HCT116 (cell line): ENCODE data around the gene ADORA2B. TPM values are rescaled to one million over a fixed set of nuclear protein-coding genes. Genes with fewer than 3 reads are reported as not detected.

Source experiments
- ATAC-seq: fragments of 200-7000 bp; cut with Tn5 transposase; 2 replicates; pipeline ENCODE4 v1.9.1; 2020; ENCODE audit warnings: mild to moderate bottlenecking, moderate library complexity
- BruUV-seq: library from RNA; stranded (reverse); fragments of 400-500 nt; replicated peaks from 2 replicates; lab custom pipeline; 2021; lab: Mats Ljungman, UMichigan
- CTCF ChIA-PET: fragments of 300-600 bp; sonication (Branson Sonifier 250); formaldehyde crosslinking; loops from one replicate; lab custom pipeline; 2021; ENCODE audit warnings: antibody characterized with exemption; lab: Charles Lee
- POLR2A ChIA-PET: fragments of 300-600, 350-600 bp; sonication (Branson Sonifier 250); formaldehyde crosslinking; loops from one replicate; lab custom pipeline; 2021; ENCODE audit warnings: antibody characterized with exemption; lab: Charles Lee
- RAD21 ChIA-PET, 2 experiments: fragments of 300-600 bp; sonication (Branson Sonifier 250); formaldehyde crosslinking; loops; one replicate each; lab custom pipeline; 2023; ENCODE audit warnings: low total read pairs in 2 of 2; ENCODE audit not compliant: uncharacterized antibody in 2 of 2, unreplicated experiment in 2 of 2, low non-redundant PET in 1 of 2; lab: Charles Lee
- DNase-seq: peaks from one replicate; pipeline ENCODE4 v3.0.0-alpha.2; 2010; ENCODE audit warnings: low read depth, low spot score
- H2AFZ ChIP-seq: fragments of 200-600 bp; shearing (Covaris generic), sonication (generic); 2 replicates; pipeline ENCODE4 v1.6.1; 2017; ENCODE audit warnings: low read depth, mixed run types, mixed read lengths, antibody characterized with exemption, low read length; ENCODE audit not compliant: poor library complexity, severe bottlenecking
- H3K27ac ChIP-seq: 2 replicates; pipeline ENCODE4 v1.5.1; 2012; ENCODE audit warnings: low read depth, low read length
- H3K27me3 ChIP-seq: fragments of 200-600 bp; sonication (generic); 2 replicates; pipeline ENCODE4 v1.6.1; 2016; ENCODE audit warnings: mixed run types, low read length, mixed read lengths; ENCODE audit not compliant: insufficient read depth
- H3K36me3 ChIP-seq, 2 experiments: fragments of 200-500 bp in 1 of 2; fragments of 200-600 bp in 1 of 2; sonication (Bioruptor generic) in 1 of 2; sonication (generic) in 1 of 2; 2 replicates each; pipeline versions ENCODE4 v1.5.1 to v1.6.1; 2014 to 2016; ENCODE audit warnings: low read length in 2 of 2, inconsistent platforms in 1 of 2, mixed read lengths in 1 of 2, mixed run types in 1 of 2; ENCODE audit not compliant: insufficient read depth in 2 of 2, control insufficient read depth in 1 of 2
- H3K4me1 ChIP-seq, 2 experiments: fragments of 200-600 bp in 1 of 2; sonication (generic) in 1 of 2; 2 replicates each; pipeline versions ENCODE4 v1.5.1 to v1.6.1; 2012 to 2017; ENCODE audit warnings: low read length in 2 of 2, inconsistent platforms in 1 of 2, mild to moderate bottlenecking in 1 of 2, mixed read lengths in 1 of 2, mixed run types in 1 of 2, moderate library complexity in 1 of 2; ENCODE audit not compliant: insufficient read depth in 2 of 2, control insufficient read depth in 1 of 2
- H3K4me2 ChIP-seq: fragments of 200-600 bp; sonication (generic); 2 replicates; pipeline ENCODE4 v1.6.1; 2017; ENCODE audit warnings: mixed run types, low read length, mixed read lengths
- H3K4me3 ChIP-seq, 2 experiments: fragments of 200-600 bp in 1 of 2; sonication (generic) in 1 of 2; replicated peaks in 1 of 2; 2 replicates each; pipeline ENCODE4 v1.5.1; 2011 to 2016; ENCODE audit warnings: low read length in 2 of 2, control low read depth in 1 of 2, low read depth in 1 of 2, mild to moderate bottlenecking in 1 of 2, mixed read lengths in 1 of 2, mixed run types in 1 of 2
- H3K79me2 ChIP-seq: fragments of 200-600 bp; sonication (generic); 2 replicates; pipeline ENCODE4 v1.6.1; 2017; ENCODE audit warnings: mild to moderate bottlenecking, mixed run types, low read length, moderate library complexity, mixed read lengths; ENCODE audit not compliant: insufficient read depth
- H3K9ac ChIP-seq: fragments of 200-600 bp; sonication (generic); 2 replicates; pipeline ENCODE4 v1.6.1; 2016; ENCODE audit warnings: low read length, mixed read lengths
- H3K9me2 ChIP-seq: fragments of 200-600 bp; sonication (generic), shearing (Covaris generic); 2 replicates; pipeline ENCODE4 v1.6.1; 2017; ENCODE audit warnings: mixed run types, mild to moderate bottlenecking, moderate library complexity; ENCODE audit not compliant: insufficient read depth
- H3K9me3 ChIP-seq, 2 experiments: fragments of 200-500 bp in 1 of 2; fragments of 200-600 bp in 1 of 2; sonication (Bioruptor generic) in 1 of 2; sonication (generic) in 1 of 2; 2 replicates each; pipeline ENCODE4 v1.6.1; 2014 to 2017; ENCODE audit warnings: low read length in 2 of 2, mixed read lengths in 2 of 2, inconsistent platforms in 1 of 2, low read depth in 1 of 2, mild to moderate bottlenecking in 1 of 2, mixed run types in 1 of 2, moderate library complexity in 1 of 2; ENCODE audit not compliant: control insufficient read depth in 1 of 2, insufficient read depth in 1 of 2
- H4K20me1 ChIP-seq: fragments of 200-600 bp; sonication (generic), shearing (Covaris generic); 2 replicates; pipeline ENCODE4 v1.6.1; 2017; ENCODE audit warnings: mixed run types, mild to moderate bottlenecking, moderate library complexity; ENCODE audit not compliant: insufficient read depth
- ELF1 ChIP-seq: IDR thresholded peaks from 2 replicates; pipeline ENCODE4 v1.6.1; 2012; ENCODE audit warnings: low read depth, borderline replicate concordance
- EZH2 ChIP-seq: fragments of 200-600 bp; sonication (generic); IDR thresholded peaks from 2 replicates; pipeline ENCODE4 v1.6.1; 2017; ENCODE audit warnings: antibody characterized with exemption, mixed run types
- EZH2phosphoT487 ChIP-seq: fragments of 200-600 bp; IDR thresholded peaks from 2 replicates; pipeline ENCODE4 v1.6.1; 2018; ENCODE audit warnings: antibody characterized with exemption, borderline replicate concordance
- SIN3A ChIP-seq: IDR thresholded peaks from 2 replicates; pipeline ENCODE4 v1.6.1; 2012; ENCODE audit warnings: low read depth
- YY1 ChIP-seq: IDR thresholded peaks from 2 replicates; pipeline ENCODE4 v1.6.1; 2011; ENCODE audit warnings: low read length, low read depth, moderate library complexity, mild to moderate bottlenecking; ENCODE audit not compliant: insufficient replicate concordance; ENCODE audit errors: extremely low read depth
- intact Hi-C: fragments of 100-400 bp; cut with micrococcal nuclease; formaldehyde crosslinking; loops from 2 replicates; pipeline ENCODE4 v1.10.0; 2022
- total RNA-seq: library from RNA; stranded (reverse); gene quantifications from one replicate; pipeline ENCODE4 v1.2.1, GENCODE V29; 2021; ENCODE audit not compliant: unreplicated experiment
- TF ChIP-seq, protein P1 (sequence below), 3 experiments: fragments of 200-600 bp in 1 of 3; sonication (generic) in 1 of 3; IDR thresholded peaks in 2 of 3; conservative IDR thresholded peaks in 1 of 3; 2 replicates each; pipeline ENCODE4 v1.5.1; 2012 to 2017; ENCODE audit warnings: low read depth in 2 of 3, low read length in 2 of 3, antibody characterized with exemption in 1 of 3, borderline replicate concordance in 1 of 3, control low read depth in 1 of 3, mild to moderate bottlenecking in 1 of 3, mixed read lengths in 1 of 3, mixed run types in 1 of 3, moderate library complexity in 1 of 3; ENCODE audit not compliant: insufficient read depth in 1 of 3
- TF ChIP-seq, protein P2 (sequence below): IDR thresholded peaks from 2 replicates; pipeline ENCODE4 v1.6.1; 2011; ENCODE audit warnings: mild to moderate bottlenecking, low read length, moderate library complexity; ENCODE audit not compliant: insufficient replicate concordance; ENCODE audit errors: extremely low read depth

ADORA2B gene
- total RNA-seq, 1 experiment from 2014 or later = 47.5 TPM

DNA sequence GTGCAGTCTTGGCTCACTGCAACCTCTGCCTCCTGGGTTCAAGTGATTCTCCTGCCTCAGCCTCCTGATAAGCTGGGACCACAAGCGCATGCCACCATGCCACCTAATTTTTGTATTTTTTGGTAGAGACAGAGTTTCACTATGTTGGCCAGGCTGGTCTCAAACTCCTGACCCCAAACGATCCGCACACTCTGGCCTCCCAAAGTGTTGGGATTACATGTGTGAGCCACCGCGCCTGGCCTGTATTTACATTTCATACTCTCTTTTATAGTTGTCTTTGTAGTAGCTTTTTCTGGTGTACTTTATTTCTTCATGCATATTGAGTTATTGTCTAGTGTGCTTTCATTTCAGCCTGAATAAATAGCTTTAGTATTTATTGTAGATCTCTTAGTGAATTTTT is 10.1 kb upstream of the ADORA2B start:
- H3K9ac ChIP-seq = no peak overlapping the region
- POLR2A ChIA-PET = no interaction called here
- no peaks in the 10 kb centered on the region for H3K9me3 ChIP-seq
- no peaks in the 10 kb centered on the region for H3K36me3 ChIP-seq
- RAD21 ChIA-PET = no interaction called here
- H2AFZ ChIP-seq = no peak overlapping the region
- H3K27ac ChIP-seq = no peak overlapping the region
- TF ChIP-seq SIN3A (no peak), EZH2phosphoT487 (no peak), ELF1 (no peak), EZH2 (no peak), YY1 (no peak)
- TF ChIP-seq, protein P1, sequence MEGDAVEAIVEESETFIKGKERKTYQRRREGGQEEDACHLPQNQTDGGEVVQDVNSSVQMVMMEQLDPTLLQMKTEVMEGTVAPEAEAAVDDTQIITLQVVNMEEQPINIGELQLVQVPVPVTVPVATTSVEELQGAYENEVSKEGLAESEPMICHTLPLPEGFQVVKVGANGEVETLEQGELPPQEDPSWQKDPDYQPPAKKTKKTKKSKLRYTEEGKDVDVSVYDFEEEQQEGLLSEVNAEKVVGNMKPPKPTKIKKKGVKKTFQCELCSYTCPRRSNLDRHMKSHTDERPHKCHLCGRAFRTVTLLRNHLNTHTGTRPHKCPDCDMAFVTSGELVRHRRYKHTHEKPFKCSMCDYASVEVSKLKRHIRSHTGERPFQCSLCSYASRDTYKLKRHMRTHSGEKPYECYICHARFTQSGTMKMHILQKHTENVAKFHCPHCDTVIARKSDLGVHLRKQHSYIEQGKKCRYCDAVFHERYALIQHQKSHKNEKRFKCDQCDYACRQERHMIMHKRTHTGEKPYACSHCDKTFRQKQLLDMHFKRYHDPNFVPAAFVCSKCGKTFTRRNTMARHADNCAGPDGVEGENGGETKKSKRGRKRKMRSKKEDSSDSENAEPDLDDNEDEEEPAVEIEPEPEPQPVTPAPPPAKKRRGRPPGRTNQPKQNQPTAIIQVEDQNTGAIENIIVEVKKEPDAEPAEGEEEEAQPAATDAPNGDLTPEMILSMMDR (IDR thresholded peaks at IDR 0.05 in 2 of 3, conservative IDR thresholded peaks at IDR 0.05 in 1 of 3; ENCODE audit: borderline replicate concordance in 1 of 3, insufficient read depth in 1 of 3, low read depth in 2 of 3, low read length in 2 of 3) = no peak
- TF ChIP-seq, protein P2, sequence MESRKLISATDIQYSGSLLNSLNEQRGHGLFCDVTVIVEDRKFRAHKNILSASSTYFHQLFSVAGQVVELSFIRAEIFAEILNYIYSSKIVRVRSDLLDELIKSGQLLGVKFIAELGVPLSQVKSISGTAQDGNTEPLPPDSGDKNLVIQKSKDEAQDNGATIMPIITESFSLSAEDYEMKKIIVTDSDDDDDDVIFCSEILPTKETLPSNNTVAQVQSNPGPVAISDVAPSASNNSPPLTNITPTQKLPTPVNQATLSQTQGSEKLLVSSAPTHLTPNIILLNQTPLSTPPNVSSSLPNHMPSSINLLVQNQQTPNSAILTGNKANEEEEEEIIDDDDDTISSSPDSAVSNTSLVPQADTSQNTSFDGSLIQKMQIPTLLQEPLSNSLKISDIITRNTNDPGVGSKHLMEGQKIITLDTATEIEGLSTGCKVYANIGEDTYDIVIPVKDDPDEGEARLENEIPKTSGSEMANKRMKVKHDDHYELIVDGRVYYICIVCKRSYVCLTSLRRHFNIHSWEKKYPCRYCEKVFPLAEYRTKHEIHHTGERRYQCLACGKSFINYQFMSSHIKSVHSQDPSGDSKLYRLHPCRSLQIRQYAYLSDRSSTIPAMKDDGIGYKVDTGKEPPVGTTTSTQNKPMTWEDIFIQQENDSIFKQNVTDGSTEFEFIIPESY = no peak
- peaks cover 0 to 6% of the 10 kb centered on the region in 2 experiments; a peak in 1 of 4 replicates for H3K4me1 ChIP-seq
- ATAC-seq = no peak
- H3K4me3 ChIP-seq = no peak overlapping the region
- no peak for DNase-seq
- H3K27me3 ChIP-seq = no peaks in the 10 kb centered on the region
- no peak overlapping the region for H3K4me2 ChIP-seq
- intact Hi-C loops = no loop called here
- no peaks in the 10 kb centered on the region for H3K79me2 ChIP-seq
- no TSS peak for BruUV-seq
- CTCF ChIA-PET = interaction anchor here (1.2 kb wide), 1 partner anchor 19 kb away, joined by 3 read pairs; no protein-coding TSS in a partner anchor
- no peaks in the 10 kb centered on the region for H4K20me1 ChIP-seq
- H3K9me2 ChIP-seq = no peaks in the 10 kb centered on the region
